ENCODE results near the gene PRPF19.

The PRPF19 gene

GRCh38 chr11:60932605-60933356 is 26.4 kb upstream of the PRPF19 start:
- Histone ChIP-seq H3K36me3 (ENCODE audit: control insufficient read depth in 5 of 5, insufficient read depth in 5 of 5, low read length in 5 of 5) (peaks cover 0 to 20% (median 0%) of the 10 kb centered on the region in 5 donors), H3K27ac (ENCODE audit: low read depth, low read length) (no peak overlapping the region), H3K27me3 (ENCODE audit: control insufficient read depth in 5 of 5, insufficient read depth in 4 of 5, low read length in 5 of 5) (peaks cover 0 to 5% (median 0%) of the 10 kb centered on the region in 5 donors), H3K9ac (ENCODE audit: low read length in 5 of 5) (no peak overlapping the region), H3K9me3 (ENCODE audit: control insufficient read depth in 5 of 5, low read length in 5 of 5) (no peaks in the 10 kb centered on the region), H3K4me3 (ENCODE audit: low read depth in 1 of 5, low read length in 5 of 5) (no peak overlapping the region), H3K4me1 (ENCODE audit: control insufficient read depth in 5 of 5, insufficient read depth in 5 of 5, low read length in 5 of 5) (peaks cover 0 to 19% (median 3%) of the 10 kb centered on the region in 5 donors)

DNA sequence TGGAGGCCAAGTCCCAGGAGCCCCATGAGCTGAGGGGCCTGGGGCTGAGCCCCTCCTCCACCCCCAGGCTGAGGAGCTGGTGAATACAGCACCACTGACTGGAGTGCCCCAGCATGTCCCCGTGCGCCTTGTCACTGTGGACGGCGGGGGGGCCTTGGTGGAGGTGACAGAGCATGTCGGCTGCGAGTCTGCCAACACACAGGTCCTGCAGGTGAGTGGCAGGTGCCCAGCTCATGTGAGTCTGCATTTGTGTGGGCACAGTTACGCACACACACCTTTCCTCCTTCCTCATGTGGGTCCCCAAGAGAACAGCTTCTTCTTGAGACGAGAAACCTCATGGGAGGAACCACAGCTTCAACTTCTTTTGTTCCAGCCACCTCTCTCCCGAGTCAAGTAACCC is 25.5 kb upstream of the PRPF19 start:
- peaks cover 0 to 12% (median 0%) of the 10 kb centered on the region in 5 donors for H3K36me3 ChIP-seq (ENCODE audit: control insufficient read depth in 5 of 5, insufficient read depth in 5 of 5, low read length in 5 of 5)
- H3K9me3 ChIP-seq (ENCODE audit: control insufficient read depth in 5 of 5, low read length in 5 of 5): no peaks in the 10 kb centered on the region
- peaks cover 0 to 10% (median 3%) of the 10 kb centered on the region in 5 donors for H3K4me1 ChIP-seq (ENCODE audit: control insufficient read depth in 5 of 5, insufficient read depth in 5 of 5, low read length in 5 of 5)
- no peak overlapping the region for H3K27ac ChIP-seq (ENCODE audit: low read depth, low read length)
- no peak overlapping the region for H3K9ac ChIP-seq (ENCODE audit: low read length in 5 of 5)
- H3K4me3 ChIP-seq (ENCODE audit: low read depth in 1 of 5, low read length in 5 of 5): no peak overlapping the region
- H3K27me3 ChIP-seq (ENCODE audit: control insufficient read depth in 5 of 5, insufficient read depth in 4 of 5, low read length in 5 of 5): peaks cover 0 to 5% (median 2%) of the 10 kb centered on the region in 5 donors

- peaks cover 2 to 8% (median 6%) of the 10 kb centered on the region in 5 donors for H3K27me3 ChIP-seq (ENCODE audit: control insufficient read depth in 5 of 5, insufficient read depth in 4 of 5, low read length in 5 of 5)
- no peaks in the 10 kb centered on the region for H3K36me3 ChIP-seq (ENCODE audit: control insufficient read depth in 5 of 5, insufficient read depth in 5 of 5, low read length in 5 of 5)
- H3K27ac ChIP-seq (ENCODE audit: low read depth, low read length): no peak overlapping the region
- no peak overlapping the region for H3K9ac ChIP-seq (ENCODE audit: low read length in 5 of 5)
- no peak overlapping the region for H3K4me3 ChIP-seq (ENCODE audit: low read depth in 1 of 5, low read length in 5 of 5)
- no peaks in the 10 kb centered on the region for H3K9me3 ChIP-seq (ENCODE audit: control insufficient read depth in 5 of 5, low read length in 5 of 5)
- peaks cover 0 to 4% (median under 1%) of the 10 kb centered on the region in 5 donors for H3K4me1 ChIP-seq (ENCODE audit: control insufficient read depth in 5 of 5, insufficient read depth in 5 of 5, low read length in 5 of 5)
Measured at GRCh38 chr11:60930394-60930793, 24.0 kb upstream of the PRPF19 start.

DNA sequence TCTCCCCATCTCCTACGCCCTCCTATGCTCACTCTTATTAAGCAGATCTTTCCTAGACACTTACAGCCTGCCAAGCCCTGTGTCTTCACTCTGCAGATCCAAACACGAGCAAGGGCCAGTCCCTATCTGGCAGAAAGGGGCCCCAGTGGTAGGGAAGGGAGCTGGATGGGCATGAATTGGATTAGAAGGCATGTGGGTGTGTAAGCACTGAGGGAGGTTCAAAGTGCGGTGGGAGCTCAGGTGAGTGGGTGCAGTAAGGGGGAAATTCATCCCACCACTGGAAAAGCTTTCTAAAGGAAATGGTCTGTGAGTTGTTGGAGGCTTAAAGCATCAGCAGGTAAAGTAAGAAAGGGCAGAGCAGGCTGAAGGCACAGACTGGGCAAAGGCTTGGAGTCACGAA is 23.4 kb upstream of the PRPF19 start:
- Histone ChIP-seq H3K4me3 (ENCODE audit: low read depth in 1 of 5, low read length in 5 of 5) (no peak overlapping the region), H3K4me1 (ENCODE audit: control insufficient read depth in 5 of 5, insufficient read depth in 5 of 5, low read length in 5 of 5) (peaks cover 0 to 10% (median 6%) of the 10 kb centered on the region in 5 donors), H3K9me3 (ENCODE audit: control insufficient read depth in 5 of 5, low read length in 5 of 5) (no peaks in the 10 kb centered on the region), H3K27ac (ENCODE audit: low read depth, low read length) (no peak overlapping the region), H3K27me3 (ENCODE audit: control insufficient read depth in 5 of 5, insufficient read depth in 4 of 5, low read length in 5 of 5) (peaks cover 9 to 13% (median 11%) of the 10 kb centered on the region in 5 donors), H3K9ac (ENCODE audit: low read length in 5 of 5) (no peak overlapping the region), H3K36me3 (ENCODE audit: control insufficient read depth in 5 of 5, insufficient read depth in 5 of 5, low read length in 5 of 5) (no peaks in the 10 kb centered on the region)

DNA sequence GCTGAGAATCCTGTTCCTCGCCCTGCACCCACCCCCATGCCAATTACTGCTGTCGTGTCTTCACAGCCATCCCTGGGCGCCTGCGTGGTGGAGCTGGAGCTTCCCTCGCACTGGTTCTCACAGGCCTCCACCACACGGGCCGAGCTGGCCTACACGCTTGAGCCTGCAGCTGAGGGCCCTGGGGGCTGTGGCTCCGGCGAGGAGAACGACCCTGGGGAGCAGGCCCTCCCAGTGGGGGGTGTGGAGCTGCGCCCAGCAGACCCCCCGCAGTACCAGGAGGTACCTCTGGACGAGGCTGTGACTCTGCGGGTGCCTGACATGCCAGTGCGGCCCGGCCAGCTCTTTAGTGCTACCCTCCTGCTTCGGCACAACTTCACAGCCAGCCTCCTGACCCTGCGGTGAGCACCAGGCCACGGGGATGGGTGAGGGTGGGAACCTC is 22.2 kb upstream of the PRPF19 start:
- Histone ChIP-seq H3K36me3 (ENCODE audit: control insufficient read depth in 5 of 5, insufficient read depth in 5 of 5, low read length in 5 of 5) (peaks cover 0 to under 1% (median 0%) of the 10 kb centered on the region in 5 donors), H3K9ac (ENCODE audit: low read length in 5 of 5) (no peak overlapping the region), H3K27ac (ENCODE audit: low read depth, low read length) (no peak overlapping the region), H3K4me3 (ENCODE audit: low read depth in 1 of 5, low read length in 5 of 5) (no peak overlapping the region), H3K4me1 (ENCODE audit: control insufficient read depth in 5 of 5, insufficient read depth in 5 of 5, low read length in 5 of 5) (peaks cover 0 to 20% (median 16%) of the 10 kb centered on the region in 5 donors), H3K27me3 (ENCODE audit: control insufficient read depth in 5 of 5, insufficient read depth in 4 of 5, low read length in 5 of 5) (peaks cover 9 to 17% (median 13%) of the 10 kb centered on the region in 5 donors), H3K9me3 (ENCODE audit: control insufficient read depth in 5 of 5, low read length in 5 of 5) (no peaks in the 10 kb centered on the region)

GRCh38 chr11:60927600-60927999 is 21.2 kb upstream of the PRPF19 start:
- Histone ChIP-seq H3K4me1 (ENCODE audit: control insufficient read depth in 5 of 5, insufficient read depth in 5 of 5, low read length in 5 of 5) (peaks cover 0 to 23% (median 17%) of the 10 kb centered on the region in 5 donors), H3K27me3 (ENCODE audit: control insufficient read depth in 5 of 5, insufficient read depth in 4 of 5, low read length in 5 of 5) (peaks cover 9 to 17% (median 13%) of the 10 kb centered on the region in 5 donors), H3K9ac (ENCODE audit: low read length in 5 of 5) (no peak overlapping the region), H3K36me3 (ENCODE audit: control insufficient read depth in 5 of 5, insufficient read depth in 5 of 5, low read length in 5 of 5) (peaks cover 0 to 10% (median 5%) of the 10 kb centered on the region in 5 donors), H3K27ac (ENCODE audit: low read depth, low read length) (no peak overlapping the region), H3K4me3 (ENCODE audit: low read depth in 1 of 5, low read length in 5 of 5) (no peak overlapping the region), H3K9me3 (ENCODE audit: control insufficient read depth in 5 of 5, low read length in 5 of 5) (no peaks in the 10 kb centered on the region)

DNA sequence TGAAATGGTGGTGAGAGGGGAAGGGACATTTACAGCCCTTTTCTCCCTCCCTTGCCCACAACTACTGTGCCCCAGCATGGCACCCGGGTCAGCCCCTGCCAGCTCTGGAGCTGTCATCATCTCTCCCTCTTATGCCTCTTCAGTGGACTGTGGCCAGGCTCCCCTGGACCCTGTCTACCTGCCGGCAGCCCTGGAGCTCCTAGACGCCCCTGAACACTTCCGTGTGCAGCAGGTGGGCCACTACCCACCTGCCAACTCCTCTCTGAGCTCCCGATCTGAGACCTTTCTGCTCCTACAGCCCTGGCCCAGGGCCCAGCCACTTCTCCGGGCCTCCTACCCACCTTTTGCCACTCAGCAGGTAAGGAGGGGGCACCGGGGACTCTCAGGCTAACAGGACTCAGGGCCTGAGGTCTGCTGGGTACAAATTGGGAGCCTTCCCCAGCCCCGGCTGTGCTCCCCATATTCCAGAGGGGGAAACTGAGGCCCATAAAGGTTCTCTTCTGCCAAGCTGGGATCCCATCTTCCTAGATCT is 20.7 kb upstream of the PRPF19 start:
- Histone ChIP-seq H3K27ac (ENCODE audit: low read depth, low read length) (no peak overlapping the region), H3K4me3 (ENCODE audit: low read depth in 1 of 5, low read length in 5 of 5) (no peak overlapping the region), H3K9ac (ENCODE audit: low read length in 5 of 5) (no peak overlapping the region), H3K27me3 (ENCODE audit: control insufficient read depth in 5 of 5, insufficient read depth in 4 of 5, low read length in 5 of 5) (peaks cover 9 to 17% (median 13%) of the 10 kb centered on the region in 5 donors), H3K4me1 (ENCODE audit: control insufficient read depth in 5 of 5, insufficient read depth in 5 of 5, low read length in 5 of 5) (peaks cover 0 to 23% (median 17%) of the 10 kb centered on the region in 5 donors), H3K36me3 (ENCODE audit: control insufficient read depth in 5 of 5, insufficient read depth in 5 of 5, low read length in 5 of 5) (peaks cover 0 to 15% (median 9%) of the 10 kb centered on the region in 5 donors), H3K9me3 (ENCODE audit: control insufficient read depth in 5 of 5, low read length in 5 of 5) (no peaks in the 10 kb centered on the region)

DNA sequence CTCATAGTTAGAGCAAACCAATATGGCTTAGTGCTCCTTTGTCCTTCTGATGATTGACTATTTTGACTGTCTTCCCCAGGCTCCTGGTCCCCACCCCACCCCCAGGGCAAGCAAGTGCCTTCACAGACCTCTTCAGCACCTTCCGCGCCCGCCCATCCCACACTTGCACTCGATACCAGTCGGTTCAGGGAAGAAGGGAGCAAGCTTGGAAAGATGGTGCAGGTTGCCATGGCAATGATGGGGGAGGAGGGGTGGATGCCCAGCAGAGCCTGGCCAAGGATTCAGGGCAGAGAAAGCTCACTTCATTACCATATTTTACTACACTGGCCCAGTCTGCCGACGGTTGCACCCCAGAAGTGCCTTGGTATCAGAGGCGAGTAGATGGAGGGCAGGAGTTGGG is 20.1 kb upstream of the PRPF19 start:
- no peaks in the 10 kb centered on the region for H3K9me3 ChIP-seq (ENCODE audit: control insufficient read depth in 5 of 5, low read length in 5 of 5)
- H3K4me3 ChIP-seq (ENCODE audit: low read depth in 1 of 5, low read length in 5 of 5): no peak overlapping the region
- H3K27me3 ChIP-seq (ENCODE audit: control insufficient read depth in 5 of 5, insufficient read depth in 4 of 5, low read length in 5 of 5): peaks cover 9 to 17% (median 13%) of the 10 kb centered on the region in 5 donors
- peaks cover 0 to 23% (median 17%) of the 10 kb centered on the region in 5 donors for H3K4me1 ChIP-seq (ENCODE audit: control insufficient read depth in 5 of 5, insufficient read depth in 5 of 5, low read length in 5 of 5)
- H3K27ac ChIP-seq (ENCODE audit: low read depth, low read length): no peak overlapping the region
- H3K36me3 ChIP-seq (ENCODE audit: control insufficient read depth in 5 of 5, insufficient read depth in 5 of 5, low read length in 5 of 5): peaks cover 0 to 21% (median 16%) of the 10 kb centered on the region in 5 donors
- H3K9ac ChIP-seq (ENCODE audit: low read length in 5 of 5): no peak overlapping the region

GRCh38 chr11:60925868-60926267 is 19.5 kb upstream of the PRPF19 start:
- no peak overlapping the region for H3K4me3 ChIP-seq (ENCODE audit: low read depth in 1 of 5, low read length in 5 of 5)
- H3K9ac ChIP-seq (ENCODE audit: low read length in 5 of 5): no peak overlapping the region
- peaks cover 0 to 23% (median 17%) of the 10 kb centered on the region in 5 donors for H3K4me1 ChIP-seq (ENCODE audit: control insufficient read depth in 5 of 5, insufficient read depth in 5 of 5, low read length in 5 of 5)
- H3K36me3 ChIP-seq (ENCODE audit: control insufficient read depth in 5 of 5, insufficient read depth in 5 of 5, low read length in 5 of 5): peaks cover 0 to 27% (median 22%) of the 10 kb centered on the region in 5 donors
- H3K9me3 ChIP-seq (ENCODE audit: control insufficient read depth in 5 of 5, low read length in 5 of 5): no peaks in the 10 kb centered on the region
- peaks cover 9 to 17% (median 13%) of the 10 kb centered on the region in 5 donors for H3K27me3 ChIP-seq (ENCODE audit: control insufficient read depth in 5 of 5, insufficient read depth in 4 of 5, low read length in 5 of 5)
- no peak overlapping the region for H3K27ac ChIP-seq (ENCODE audit: low read depth, low read length)
